ENCODE measurements around the gene ZNF467.

Gene ZNF467

GRCh38 chr7:149714910-149715471 lies 58.4 kb downstream of the ZNF467 start:
- TF ChIP-seq, protein P1, sequence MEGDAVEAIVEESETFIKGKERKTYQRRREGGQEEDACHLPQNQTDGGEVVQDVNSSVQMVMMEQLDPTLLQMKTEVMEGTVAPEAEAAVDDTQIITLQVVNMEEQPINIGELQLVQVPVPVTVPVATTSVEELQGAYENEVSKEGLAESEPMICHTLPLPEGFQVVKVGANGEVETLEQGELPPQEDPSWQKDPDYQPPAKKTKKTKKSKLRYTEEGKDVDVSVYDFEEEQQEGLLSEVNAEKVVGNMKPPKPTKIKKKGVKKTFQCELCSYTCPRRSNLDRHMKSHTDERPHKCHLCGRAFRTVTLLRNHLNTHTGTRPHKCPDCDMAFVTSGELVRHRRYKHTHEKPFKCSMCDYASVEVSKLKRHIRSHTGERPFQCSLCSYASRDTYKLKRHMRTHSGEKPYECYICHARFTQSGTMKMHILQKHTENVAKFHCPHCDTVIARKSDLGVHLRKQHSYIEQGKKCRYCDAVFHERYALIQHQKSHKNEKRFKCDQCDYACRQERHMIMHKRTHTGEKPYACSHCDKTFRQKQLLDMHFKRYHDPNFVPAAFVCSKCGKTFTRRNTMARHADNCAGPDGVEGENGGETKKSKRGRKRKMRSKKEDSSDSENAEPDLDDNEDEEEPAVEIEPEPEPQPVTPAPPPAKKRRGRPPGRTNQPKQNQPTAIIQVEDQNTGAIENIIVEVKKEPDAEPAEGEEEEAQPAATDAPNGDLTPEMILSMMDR (IDR thresholded peaks at IDR 0.05; ENCODE audit: control extremely low read depth, extremely low read depth, low read depth, missing control alignments): no peak
- CTCF ChIA-PET: interaction anchor here (1.3 kb wide), 1 partner anchor 27 kb away, joined by 7 read pairs; no protein-coding TSS in a partner anchor
- POLR2A ChIA-PET: no interaction called here
- no peak for DNase-seq (ENCODE audit: extremely low spot score)
